HUES64 (cell line): ENCODE measurements around the gene TPST2.

Experiments
- H3K27ac ChIP-seq: 2 replicates; pipeline ENCODE4 v1.7.0; 2013; ENCODE audit warnings: low read depth, low read length, inconsistent platforms
- H3K27me3 ChIP-seq: 2 replicates; pipeline ENCODE4 v1.6.1; 2013; ENCODE audit warnings: mild to moderate bottlenecking, low read length; ENCODE audit not compliant: insufficient read depth
- H3K36me3 ChIP-seq: 2 replicates; pipeline ENCODE4 v1.6.1; 2013; ENCODE audit warnings: mild to moderate bottlenecking, low read length; ENCODE audit not compliant: insufficient read depth
- H3K4me1 ChIP-seq: 2 replicates; pipeline ENCODE4 v1.6.1; 2013; ENCODE audit warnings: mild to moderate bottlenecking, low read length, moderate library complexity; ENCODE audit not compliant: insufficient read depth
- H3K4me3 ChIP-seq: 2 replicates; pipeline ENCODE4 v1.5.1; 2013; ENCODE audit warnings: mild to moderate bottlenecking, low read length, moderate library complexity
- H3K9ac ChIP-seq: 2 replicates; pipeline ENCODE4 v1.6.1; 2013; ENCODE audit warnings: mild to moderate bottlenecking, low read depth, low read length
- H3K9me3 ChIP-seq: 2 replicates; pipeline ENCODE4 v1.6.1; 2013; ENCODE audit warnings: low read depth, low read length; ENCODE audit not compliant: insufficient read depth
- WGBS: fragments of 150-250, 120-280 bp; methylation state at CpG from one replicate; pipeline ENCODE4 v1.1.7; 2013; ENCODE audit warnings: missing lambda C conversion rate; 5-methylcytosine and 5-hydroxymethylcytosine counted together

The TPST2 gene

DNA sequence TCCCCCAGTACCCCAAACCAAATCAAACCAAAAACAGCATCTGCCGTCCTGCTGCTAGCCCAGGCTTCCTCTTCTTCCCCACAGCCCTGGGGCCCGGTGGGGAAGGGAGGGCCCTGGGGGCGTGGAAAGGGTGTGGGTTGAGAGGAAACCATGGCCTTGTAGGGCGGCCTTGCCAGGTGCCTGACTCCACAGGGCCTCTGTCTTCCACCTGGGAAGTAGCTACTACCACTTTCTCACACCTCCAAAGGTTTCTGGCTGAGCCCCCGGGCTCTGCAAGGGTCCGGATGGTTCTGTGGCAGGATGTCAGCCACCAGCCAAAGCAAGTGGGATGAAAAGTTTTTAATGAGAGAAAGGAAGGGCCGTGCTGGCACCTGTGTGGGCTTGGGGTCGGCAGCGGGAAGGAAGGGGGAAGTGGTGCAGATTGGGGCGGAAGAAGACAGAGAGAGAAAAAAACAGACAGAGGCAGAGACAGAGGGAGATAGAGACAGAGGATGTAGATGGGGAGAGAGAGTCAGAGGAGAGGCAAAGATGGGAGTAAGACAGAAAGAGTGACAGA lies 10.5 kb downstream of the TPST2 start:
- no peak overlapping the region for H3K9ac ChIP-seq

DNA sequence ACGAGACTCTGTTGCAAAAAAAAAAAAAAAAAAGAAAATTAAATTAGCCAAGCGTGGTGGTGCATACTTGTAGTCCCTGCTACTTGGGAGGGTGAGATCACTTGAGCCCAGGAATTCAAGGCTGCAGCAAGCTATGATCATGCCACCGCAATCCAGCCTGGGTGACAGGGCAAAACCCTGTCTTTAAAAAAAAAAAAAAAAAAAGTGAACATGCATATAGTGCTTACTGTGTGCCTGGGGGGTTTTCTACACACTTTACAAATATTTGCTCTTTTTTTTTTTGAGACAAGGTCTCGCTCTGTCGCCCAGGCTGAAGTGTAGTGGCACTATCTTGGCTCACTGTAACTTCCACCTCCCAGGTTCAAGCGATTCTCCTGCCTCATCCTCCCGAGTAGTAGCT lies 12.9 kb downstream of the TPST2 start:
- no peak overlapping the region for H3K4me3 ChIP-seq
- 94% methylated on average over 7 of the region's 7 CpGs for WGBS
- H3K4me1 ChIP-seq: peaks cover 45% of the 10 kb centered on the region
- no peak overlapping the region for H3K9ac ChIP-seq
- H3K27ac ChIP-seq: no peak overlapping the region
- no peaks in the 10 kb centered on the region for H3K27me3 ChIP-seq
- H3K36me3 ChIP-seq: peaks cover 17% of the 10 kb centered on the region
- no peaks in the 10 kb centered on the region for H3K9me3 ChIP-seq

More for the DNA sequence above, 10.5 kb downstream of the TPST2 start:
- 73% methylated on average over 7 of the region's 10 CpGs for WGBS
- H3K4me1 ChIP-seq: peaks cover 36% of the 10 kb centered on the region
- peaks cover 17% of the 10 kb centered on the region for H3K36me3 ChIP-seq
- no peak overlapping the region for H3K4me3 ChIP-seq
- H3K27me3 ChIP-seq: no peaks in the 10 kb centered on the region
- H3K9me3 ChIP-seq: no peaks in the 10 kb centered on the region
- no peak overlapping the region for H3K27ac ChIP-seq

DNA sequence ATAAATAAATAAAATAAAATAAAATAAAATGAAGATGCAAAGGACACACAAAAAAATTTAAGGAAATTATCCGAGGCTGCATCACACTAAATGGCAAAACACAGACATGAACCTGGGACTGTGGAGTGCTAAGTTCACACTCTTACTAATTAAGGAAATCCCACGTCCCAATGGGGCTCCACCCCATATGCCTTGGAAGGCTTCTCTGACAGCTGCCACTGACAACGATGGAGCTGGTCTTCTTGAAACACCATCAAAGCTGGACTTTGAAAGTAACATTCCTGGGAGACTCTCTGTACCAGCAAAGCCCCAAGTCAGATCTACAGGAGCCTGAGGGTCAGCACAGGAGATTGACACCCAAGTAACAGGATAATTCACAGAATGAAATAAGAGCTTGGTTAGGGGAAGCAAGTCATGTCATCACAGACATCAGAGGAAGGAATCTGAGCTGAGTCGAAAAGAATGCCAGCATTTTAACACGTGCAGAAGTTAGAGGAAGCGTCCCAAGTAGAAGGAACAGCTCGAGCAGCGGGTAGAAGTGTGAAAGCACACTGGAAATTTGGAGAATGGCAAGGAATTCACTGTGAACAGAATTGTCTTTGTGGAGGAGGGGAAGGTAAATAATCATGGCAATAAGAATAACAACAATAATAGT lies 13.8 kb downstream of the TPST2 start:
- peaks cover 10% of the 10 kb centered on the region; the same call in 1 of the 2 replicates for H3K36me3 ChIP-seq
- peaks cover 41% of the 10 kb centered on the region for H3K4me1 ChIP-seq
- H3K9me3 ChIP-seq: no peaks in the 10 kb centered on the region
- no peak overlapping the region for H3K4me3 ChIP-seq
- H3K9ac ChIP-seq: no peak overlapping the region
- 75% methylated on average over 8 of the region's 8 CpGs for WGBS
- no peaks in the 10 kb centered on the region for H3K27me3 ChIP-seq
- H3K27ac ChIP-seq: no peak overlapping the region

DNA sequence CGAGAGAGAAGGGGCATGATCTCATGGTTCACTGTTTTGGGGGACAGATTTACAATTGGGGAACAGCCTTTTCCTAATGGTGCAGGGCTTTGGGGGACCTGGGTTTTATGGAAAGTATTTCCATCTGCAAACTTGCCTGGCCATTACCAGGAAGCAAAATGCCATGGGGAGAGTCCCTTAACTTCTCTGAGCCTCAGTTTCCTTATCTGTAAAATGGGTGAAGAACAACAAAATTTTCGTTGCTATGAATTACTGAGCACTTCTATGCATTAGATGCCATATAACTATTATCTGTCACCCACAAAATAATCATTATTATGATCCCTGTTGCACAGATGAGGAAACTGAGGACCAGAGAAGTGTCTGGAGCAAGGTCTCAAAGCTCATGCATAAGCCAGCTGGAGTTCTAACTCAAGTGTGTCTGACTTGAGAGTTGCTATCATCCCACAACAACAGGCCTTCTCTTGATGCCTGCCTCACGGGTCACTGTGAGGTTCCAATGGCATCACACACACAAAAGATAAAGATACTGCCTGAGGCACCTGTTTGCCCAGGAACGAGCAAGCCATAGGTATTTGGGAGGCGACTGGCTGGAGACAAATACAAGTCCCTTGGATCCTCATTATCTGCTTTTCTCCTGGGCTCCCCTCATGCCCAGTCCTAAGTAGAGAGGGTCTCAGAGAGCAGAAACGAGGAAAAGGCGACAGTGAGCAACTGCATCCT lies 15.8 kb downstream of the TPST2 start:
- H3K9ac ChIP-seq: no peak overlapping the region; the same call in 1 of the 2 replicates
- no peak overlapping the region for H3K4me3 ChIP-seq
- no peaks in the 10 kb centered on the region for H3K9me3 ChIP-seq
- H3K27me3 ChIP-seq: no peaks in the 10 kb centered on the region
- peaks cover 13% of the 10 kb centered on the region; the same call in 1 of the 2 replicates for H3K36me3 ChIP-seq
- peak overlapping the region; percentile 58; the same call in 1 of the 2 replicates for H3K27ac ChIP-seq
- 87% methylated on average over 7 of the region's 7 CpGs for WGBS
- H3K4me1 ChIP-seq: peaks cover 21% of the 10 kb centered on the region; the same call in 1 of the 2 replicates

DNA sequence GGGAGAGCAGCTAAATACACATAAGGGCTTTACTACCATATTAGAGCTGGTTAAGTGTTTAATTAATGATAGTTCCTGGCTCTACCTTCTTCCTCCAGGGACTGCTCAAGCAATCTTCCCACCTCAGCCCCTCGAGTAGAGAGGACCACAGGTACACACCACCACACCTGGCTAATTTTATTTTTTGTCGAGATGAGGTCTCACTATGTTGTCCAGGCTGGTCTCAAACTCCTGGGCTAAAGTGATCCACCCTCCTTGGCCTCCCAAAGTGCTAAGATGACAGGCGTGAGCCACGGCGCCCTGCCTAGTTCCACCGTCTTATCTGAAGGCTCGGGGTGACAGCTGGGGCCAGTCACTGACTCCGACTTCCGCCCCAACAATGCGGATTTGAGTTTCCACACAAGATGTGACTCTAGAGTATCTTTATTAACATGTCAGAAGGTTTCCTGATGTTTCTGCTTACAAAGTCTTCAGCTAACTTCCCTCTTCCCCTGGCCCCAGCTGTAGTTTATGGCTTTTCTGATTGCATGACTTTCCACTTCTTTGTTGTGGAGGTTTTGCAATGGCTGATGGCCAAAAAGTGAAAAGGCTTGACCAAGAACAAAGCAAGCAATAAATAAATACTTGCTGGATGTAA lies 16.8 kb downstream of the TPST2 start:
- H3K4me3 ChIP-seq: no peak overlapping the region
- H3K36me3 ChIP-seq: peaks cover 14% of the 10 kb centered on the region; the same call in 1 of the 2 replicates
- peak overlapping the region; percentile 8; the same call in 1 of the 2 replicates for H3K9ac ChIP-seq
- H3K27me3 ChIP-seq: no peaks in the 10 kb centered on the region
- 86% methylated on average over 10 of the region's 10 CpGs for WGBS
- H3K27ac ChIP-seq: peak overlapping the region; percentile 58; the same call in 1 of the 2 replicates
- H3K4me1 ChIP-seq: peaks cover 24% of the 10 kb centered on the region
- no peaks in the 10 kb centered on the region for H3K9me3 ChIP-seq

DNA sequence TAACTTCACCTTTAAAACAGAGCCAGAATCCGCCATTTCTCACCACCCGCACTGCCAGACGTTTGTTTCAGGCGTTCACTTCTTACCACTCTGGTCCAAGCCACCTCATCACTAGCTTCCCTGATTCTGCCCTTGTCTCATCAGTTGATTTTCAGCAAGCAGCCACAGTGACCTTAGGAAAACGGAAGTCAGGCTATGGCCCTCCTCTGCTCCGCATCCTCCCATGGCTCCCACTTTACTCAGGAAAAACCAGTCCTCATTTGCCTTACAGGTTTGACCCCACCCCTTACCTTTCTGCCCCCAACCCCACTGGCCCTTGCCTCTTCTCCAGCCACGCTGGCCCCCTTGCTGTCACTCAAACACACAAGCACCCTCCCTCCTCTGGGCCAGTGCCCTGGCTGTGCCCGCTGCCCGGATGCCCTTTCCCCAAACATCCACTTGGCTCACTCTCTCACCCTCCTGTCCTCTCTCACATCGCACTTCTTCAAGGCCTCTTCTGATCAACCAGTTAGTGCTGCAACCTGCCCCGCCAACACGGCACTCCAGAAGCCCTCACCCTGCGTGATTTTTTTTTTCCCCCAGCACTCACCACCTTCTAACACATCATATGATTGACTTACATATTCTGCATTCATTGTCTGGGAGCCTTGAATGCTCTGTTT lies 18.9 kb downstream of the TPST2 start:
- H3K27me3 ChIP-seq: no peaks in the 10 kb centered on the region
- WGBS: 84% methylated on average over 13 of the region's 13 CpGs
- H3K9ac ChIP-seq: no peak overlapping the region
- no peaks in the 10 kb centered on the region for H3K9me3 ChIP-seq
- H3K27ac ChIP-seq: no peak overlapping the region
- peaks cover 14% of the 10 kb centered on the region; the same call in 1 of the 2 replicates for H3K36me3 ChIP-seq
- no peak overlapping the region for H3K4me3 ChIP-seq
- peaks cover 35% of the 10 kb centered on the region for H3K4me1 ChIP-seq

DNA sequence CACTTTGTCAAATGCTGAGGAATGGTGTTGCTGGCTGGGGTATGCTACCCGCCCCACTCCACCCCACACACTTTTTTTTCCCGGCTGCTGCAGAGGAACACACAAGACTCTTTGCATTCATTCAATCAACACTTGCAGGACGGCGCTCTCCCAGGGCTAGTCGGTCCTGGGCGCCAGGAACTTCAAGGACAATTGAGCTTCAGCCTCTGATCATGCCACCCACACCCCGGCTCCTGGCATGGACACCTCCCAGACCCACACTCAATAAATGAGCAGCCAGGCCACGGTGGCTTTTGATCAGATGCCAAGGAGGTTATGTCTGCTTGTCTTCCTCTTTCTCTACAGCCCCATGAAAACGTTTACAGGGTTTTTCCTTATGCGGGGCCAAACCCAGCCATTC lies 19.8 kb downstream of the TPST2 start:
- Histone ChIP-seq H3K27ac (peak overlapping the region; percentile 34; the same call in 1 of the 2 replicates), H3K27me3 (no peaks in the 10 kb centered on the region), H3K4me1 (peaks cover 40% of the 10 kb centered on the region), H3K4me3 (no peak overlapping the region), H3K9me3 (no peaks in the 10 kb centered on the region), H3K9ac (no peak overlapping the region), H3K36me3 (peaks cover 14% of the 10 kb centered on the region; the same call in 1 of the 2 replicates)
- WGBS: 77% methylated on average over 10 of the region's 10 CpGs

DNA sequence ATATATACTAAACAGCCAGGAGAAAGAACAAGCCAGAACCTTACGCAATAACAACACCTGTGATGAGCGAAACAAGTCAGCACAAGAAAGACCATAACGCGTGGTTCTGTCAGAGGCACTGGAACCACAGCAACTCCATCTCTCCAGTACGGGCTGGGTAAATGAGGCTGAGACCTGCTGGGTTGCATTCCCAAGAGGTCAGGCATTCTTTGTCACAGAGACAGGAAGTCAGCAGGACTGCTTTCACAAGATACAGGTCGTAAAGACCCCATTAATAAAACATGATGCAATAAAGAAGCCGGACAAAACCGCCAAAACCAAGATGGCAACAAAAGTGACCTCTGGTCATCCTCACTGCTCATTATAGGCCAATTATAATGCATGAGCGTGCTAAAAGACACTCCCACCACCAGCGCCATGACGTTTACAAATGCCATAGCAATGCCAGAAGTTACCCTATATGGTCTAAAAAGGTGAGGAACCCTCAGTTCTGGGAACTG lies 21.7 kb downstream of the TPST2 start:
- Histone ChIP-seq H3K36me3 (peaks cover 18% of the 10 kb centered on the region; the same call in 1 of the 2 replicates), H3K9ac (peak overlapping the region; percentile 46), H3K27me3 (no peaks in the 10 kb centered on the region), H3K9me3 (no peaks in the 10 kb centered on the region), H3K4me1 (peaks cover 44% of the 10 kb centered on the region), H3K4me3 (peak overlapping the region; percentile 21), H3K27ac (peak overlapping the region; percentile 89)
- WGBS: 40% methylated on average over 11 of the region's 11 CpGs

DNA sequence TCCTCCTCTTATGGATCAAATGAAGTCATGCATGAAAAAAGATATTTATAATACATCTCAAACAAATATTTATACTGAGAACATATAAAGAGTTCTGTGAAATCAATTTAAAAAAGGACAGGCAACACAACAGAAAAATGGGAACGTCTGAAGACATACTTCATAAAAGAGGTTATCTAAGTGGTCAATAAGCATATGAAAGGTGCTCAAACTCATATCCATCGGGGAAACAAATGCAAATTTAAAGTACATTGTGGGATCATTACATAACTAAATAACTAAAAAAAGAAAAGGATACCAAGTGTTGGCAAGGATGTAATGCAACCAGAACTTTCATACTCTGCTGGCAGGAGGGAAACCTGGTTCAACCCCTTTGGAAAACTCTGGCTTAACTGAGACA lies 22.3 kb downstream of the TPST2 start:
- Histone ChIP-seq H3K27me3 (no peaks in the 10 kb centered on the region), H3K4me3 (0 out of 2 replicates have a peak overlapping the region, but pooled peaks have one; percentile 21), H3K4me1 (peaks cover 44% of the 10 kb centered on the region), H3K27ac (peak overlapping the region; percentile 89), H3K9ac (peak overlapping the region; percentile 46), H3K9me3 (no peaks in the 10 kb centered on the region), H3K36me3 (peaks cover 15% of the 10 kb centered on the region; the same call in 1 of the 2 replicates)
- 35% methylated on average over 2 of the region's 2 CpGs for WGBS

DNA sequence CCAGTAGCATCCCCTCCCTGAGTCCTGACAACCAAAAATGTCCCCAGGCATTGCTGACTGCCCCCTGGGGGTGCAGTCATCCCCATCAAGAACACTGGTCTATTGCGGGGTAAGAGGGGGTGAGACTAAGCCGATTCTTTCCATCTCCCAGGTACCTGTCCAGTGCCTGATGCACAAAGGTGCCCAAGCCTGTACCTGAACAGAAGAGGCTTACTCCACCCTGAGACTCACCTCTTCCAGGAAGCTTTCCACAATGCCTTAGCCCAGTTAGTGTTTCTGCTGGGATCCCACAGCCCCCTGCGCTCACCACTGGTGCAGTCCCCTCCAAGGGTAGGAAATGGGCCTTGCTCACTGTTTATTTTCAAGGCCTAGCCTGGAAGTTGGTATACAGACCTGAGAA lies 22.9 kb downstream of the TPST2 start:
- Histone ChIP-seq H3K27ac (peak overlapping the region; percentile 89), H3K9ac (no peak overlapping the region), H3K9me3 (no peaks in the 10 kb centered on the region), H3K36me3 (peaks cover 13% of the 10 kb centered on the region; the same call in 1 of the 2 replicates), H3K4me3 (no peak overlapping the region), H3K27me3 (no peaks in the 10 kb centered on the region), H3K4me1 (peaks cover 44% of the 10 kb centered on the region)
- 84% methylated on average over 3 of the region's 3 CpGs for WGBS
